Prostate gland (tissue), 2 donors: ENCODE data around the gene ZNF292.

Source experiments
- CTCF ChIP-seq, 4 experiments: fragments of 200-600 bp in 2 of 4; fragments of 450-650 bp in 2 of 4; sonication (generic) in 2 of 4; IDR thresholded peaks; 1 replicate in 3 of 4; 2 replicates in 1 of 4; pipeline ENCODE4 v1.5.1; 2016 to 2019; ENCODE audit warnings: antibody characterized with exemption in 4 of 4, mild to moderate bottlenecking in 2 of 4, moderate library complexity in 2 of 4
- POLR2A ChIP-seq: fragments of 450-650 bp; IDR thresholded peaks from one replicate; pipeline ENCODE4 v1.6.1; 2016; ENCODE audit warnings: antibody characterized with exemption, mild to moderate bottlenecking

- no peak for TF ChIP-seq POLR2A
- no peak for TF ChIP-seq CTCF (IDR thresholded peaks at IDR 0.05)
Observed at GRCh38 chr6:87250019-87250418, 94.7 kb downstream of the ZNF292 start.
